ENCODE data around the gene STK11.

STK11 gene, protein sequence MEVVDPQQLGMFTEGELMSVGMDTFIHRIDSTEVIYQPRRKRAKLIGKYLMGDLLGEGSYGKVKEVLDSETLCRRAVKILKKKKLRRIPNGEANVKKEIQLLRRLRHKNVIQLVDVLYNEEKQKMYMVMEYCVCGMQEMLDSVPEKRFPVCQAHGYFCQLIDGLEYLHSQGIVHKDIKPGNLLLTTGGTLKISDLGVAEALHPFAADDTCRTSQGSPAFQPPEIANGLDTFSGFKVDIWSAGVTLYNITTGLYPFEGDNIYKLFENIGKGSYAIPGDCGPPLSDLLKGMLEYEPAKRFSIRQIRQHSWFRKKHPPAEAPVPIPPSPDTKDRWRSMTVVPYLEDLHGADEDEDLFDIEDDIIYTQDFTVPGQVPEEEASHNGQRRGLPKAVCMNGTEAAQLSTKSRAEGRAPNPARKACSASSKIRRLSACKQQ

DNA sequence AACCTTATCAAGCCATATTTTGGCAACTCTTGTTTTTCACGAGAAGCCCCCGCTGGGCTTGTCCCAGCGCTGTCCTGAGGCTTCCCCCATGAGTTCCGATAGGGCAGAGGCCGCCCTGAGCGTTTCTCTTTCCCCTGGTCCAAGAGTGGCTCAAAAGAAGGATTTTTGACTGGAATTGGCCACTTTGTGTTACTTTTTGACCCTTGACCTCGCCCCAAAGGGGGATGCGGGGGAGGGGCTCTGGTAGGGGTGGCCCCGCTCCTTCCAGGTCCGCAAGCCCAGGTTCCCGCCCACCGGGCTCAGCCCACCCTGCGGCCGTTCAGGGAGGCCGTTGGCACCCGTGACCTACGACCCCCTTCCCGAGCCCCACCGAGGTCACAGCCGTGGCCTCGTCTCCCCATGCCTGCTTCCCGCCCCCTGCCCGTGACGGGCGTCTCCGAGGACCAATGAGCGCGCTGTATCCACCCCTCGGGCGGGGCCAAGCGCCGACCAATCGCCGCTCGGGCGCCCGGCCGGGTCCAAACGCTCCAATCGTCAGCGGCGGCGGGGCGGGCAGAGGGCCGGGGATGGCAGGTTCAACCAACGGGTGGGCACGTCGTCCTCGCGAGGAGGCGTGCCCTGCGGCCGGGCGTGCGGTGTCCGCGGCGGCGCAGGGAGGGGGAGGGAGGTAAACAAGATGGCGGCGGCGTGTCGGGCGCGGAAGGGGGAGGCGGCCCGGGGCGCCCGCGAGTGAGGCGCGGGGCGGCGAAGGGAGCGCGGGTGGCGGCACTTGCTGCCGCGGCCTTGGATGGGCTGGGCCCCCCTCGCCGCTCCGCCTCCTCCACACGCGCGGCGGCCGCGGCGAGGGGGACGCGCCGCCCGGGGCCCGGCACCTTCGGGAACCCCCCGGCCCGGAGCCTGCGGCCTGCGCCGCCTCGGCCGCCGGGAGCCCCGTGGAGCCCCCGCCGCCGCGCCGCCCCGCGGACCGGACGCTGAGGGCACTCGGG lies at the start of gene STK11:
Gene STK11, plus strand, starts transcription at position 665 of the 986 bp plus-strand sequence. CDS start 1,136 bp downstream, outside the sequence.
- peak; percentile 83 for DNase-seq

DNA sequence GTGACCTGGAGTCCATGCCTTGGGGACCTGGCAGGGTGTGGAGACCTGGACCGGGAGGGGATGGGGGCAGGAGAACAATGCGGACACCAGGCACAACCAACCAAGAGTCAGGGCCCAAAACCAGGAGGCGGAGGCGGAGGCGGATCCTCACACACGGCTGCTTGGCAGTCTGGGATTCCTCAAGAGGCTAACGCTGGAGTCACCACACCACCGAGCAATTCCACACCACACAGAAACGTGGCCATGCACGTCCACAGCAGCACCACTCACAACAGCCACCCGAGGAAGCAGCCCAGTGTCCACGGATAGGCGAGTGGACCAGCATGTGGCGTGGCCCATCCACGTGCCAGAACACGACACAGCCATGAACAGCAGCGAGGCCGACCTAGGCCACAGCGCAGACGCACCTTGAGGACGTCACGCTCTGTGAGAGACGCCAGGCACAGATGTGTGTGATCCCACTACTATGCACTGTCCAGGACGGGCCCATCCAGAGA lies 49.2 kb upstream of the STK11 start:
- DNase-seq: no peak

DNA sequence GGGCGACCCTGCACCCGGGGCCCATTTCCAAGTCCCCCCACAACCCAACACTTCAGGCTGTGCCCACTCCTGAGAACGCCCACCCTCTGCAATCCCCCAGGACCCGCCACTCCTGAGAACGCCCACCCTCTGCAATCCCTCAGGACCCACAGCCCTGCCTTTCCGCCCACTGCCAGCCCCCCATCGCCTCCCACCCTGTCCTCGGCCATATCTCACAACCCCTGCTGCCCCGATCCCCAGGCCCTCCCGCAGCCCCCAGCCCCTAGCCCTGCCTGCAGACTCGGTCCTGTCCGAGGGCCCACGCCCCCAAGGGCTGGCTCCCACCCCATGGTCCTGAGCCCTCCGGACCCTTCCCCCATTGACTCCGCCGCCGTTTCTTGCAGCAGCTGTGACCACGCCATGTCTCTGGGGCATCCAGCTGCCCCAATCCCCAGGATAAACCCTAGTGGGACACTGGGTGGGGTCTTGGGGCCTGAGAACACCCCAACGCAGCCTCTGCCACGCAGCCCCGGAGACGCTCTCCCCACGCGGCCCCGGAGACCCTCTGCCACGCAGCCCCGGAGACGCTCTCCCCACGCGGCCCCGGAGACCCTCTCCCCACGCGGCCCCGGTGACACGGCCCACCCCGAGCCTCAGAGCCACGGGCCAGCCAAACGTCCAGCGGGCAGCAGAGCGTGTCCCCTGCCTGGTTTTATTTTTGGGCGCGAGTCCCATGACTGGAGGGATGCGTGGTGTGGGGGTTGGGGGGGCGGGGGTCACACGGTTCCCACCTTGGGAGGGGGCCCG lies 48.6 kb upstream of the STK11 start:
- DNase-seq: no peak

DNA sequence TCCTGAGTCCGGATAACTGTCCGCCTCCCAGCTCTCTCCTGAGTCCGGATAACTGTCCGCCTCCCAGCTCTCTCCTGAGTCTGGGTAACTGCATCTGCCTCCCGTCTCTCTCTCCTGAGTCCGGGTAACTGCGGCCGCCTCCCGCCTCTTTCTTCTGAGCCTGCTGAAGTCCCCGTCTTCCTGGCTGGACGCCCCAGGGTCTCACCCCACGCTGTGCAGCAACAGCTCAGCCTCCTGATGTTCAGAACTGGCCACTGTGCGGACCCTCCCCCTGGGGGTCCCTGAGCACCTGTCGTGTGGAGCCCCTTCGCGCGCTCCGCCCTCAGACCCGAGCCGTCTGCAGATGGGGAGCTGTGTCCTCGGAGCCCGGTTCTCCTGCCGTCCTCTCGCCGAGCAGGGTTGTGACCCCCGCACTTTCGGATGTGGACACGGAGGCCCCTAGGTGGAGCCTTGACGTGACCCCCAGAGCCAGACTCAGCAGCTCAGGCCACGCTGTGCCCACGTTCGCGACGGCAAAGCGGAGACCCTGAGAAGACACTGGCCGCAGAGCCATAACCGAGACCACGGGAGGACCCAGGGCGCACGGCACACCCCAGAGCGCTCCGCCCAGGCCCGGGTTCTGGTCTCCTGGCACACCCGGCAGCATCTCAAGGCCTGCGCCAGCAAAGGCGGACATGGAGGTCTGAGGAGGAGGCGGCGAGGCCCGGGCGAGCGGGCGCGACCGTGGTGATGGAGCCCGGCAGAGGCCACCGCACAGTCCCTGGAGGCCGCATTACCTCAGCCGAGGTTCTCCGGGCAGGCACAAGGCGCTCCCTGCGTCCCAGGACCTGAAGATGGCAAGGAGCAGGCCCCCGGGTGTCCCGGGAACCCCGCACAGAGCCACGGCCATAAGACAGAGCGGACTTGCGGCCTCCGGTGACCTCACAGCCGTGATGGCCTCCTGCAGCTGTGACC lies 47.4 kb upstream of the STK11 start:
- no peak for DNase-seq

DNA sequence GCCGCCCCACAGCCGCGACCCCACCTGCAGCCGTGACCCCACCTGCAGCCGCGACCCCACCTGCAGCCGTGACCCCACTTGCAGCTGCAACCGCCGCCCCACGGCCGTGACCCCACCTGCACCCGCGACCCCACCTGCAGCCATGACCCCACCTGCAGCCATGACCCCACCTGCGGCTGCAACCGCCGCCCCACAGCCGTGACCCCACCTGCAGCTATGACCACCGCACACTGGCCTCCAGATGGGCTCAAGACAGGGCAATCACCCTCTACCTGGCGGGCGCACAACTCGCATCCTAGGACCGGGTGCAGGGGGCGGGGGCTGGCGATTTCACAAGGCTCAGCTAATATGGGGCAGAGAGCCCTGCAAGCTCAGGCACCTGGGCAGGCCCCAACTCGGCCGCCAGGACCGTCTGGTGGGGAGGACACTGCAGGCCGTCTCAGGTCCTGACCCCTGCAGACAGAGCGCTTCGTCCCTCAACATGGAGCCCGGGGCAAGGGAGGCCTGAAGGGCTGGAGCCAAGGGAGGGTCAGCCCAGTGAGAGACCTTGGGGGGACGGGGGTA lies 46.6 kb upstream of the STK11 start:
- DNase-seq: no peak

DNA sequence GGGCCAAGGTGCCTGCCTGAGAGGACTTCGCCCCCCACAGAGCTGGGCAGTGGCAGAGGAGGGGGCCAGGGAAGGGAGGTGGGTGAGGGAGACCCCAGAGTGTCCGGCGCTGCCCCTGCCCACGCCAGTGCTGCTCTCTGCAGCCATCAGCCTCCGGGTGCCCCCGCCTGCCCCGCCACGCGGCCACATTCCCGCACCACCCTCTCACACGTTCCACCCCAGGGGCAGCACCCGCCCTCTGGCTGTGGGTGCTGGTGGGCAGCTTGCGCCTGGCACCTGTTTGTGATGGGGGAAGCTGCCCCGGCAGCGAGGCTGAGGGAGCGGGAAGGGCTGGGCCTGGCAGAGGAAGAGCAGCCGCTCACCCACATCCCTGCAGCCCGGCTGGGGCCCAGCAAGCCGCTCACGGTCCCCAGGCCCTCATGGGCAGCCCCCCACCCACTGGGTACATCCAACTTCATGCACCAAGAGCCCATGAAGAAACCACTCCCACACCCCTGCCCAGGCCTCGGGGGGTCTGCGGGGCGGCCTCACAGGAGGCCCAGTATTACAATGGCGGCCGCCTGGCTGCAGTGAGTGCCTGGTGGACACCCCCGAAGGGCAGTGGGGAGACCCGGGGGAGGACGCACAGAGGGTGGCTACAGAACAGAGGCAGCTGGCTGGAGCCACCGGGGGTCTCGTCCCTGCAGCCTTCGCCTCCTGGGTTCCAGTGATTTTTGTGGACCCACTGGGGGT lies 45.5 kb upstream of the STK11 start:
- no peak for DNase-seq

DNA sequence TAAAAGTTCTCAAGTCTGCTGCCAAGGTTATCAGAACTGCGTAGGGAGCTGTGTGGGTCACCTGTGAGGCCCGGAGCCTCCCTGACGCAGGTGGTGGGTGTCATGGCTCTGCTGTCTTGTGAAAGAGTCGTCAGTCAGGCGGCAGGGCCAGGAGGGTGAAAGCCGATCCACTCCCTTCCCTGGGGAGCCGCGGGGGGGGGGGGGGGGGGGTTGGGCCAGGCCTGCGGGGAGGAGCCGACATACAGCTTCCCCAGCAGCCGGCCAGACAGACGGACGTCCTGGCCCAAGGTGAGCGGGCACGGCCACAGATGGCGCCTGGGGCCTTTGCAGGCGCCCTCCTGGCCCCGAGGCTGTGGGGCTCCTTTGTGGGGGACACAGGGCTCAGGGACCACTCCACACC lies 43.9 kb upstream of the STK11 start:
- DNase-seq: no peak

DNA sequence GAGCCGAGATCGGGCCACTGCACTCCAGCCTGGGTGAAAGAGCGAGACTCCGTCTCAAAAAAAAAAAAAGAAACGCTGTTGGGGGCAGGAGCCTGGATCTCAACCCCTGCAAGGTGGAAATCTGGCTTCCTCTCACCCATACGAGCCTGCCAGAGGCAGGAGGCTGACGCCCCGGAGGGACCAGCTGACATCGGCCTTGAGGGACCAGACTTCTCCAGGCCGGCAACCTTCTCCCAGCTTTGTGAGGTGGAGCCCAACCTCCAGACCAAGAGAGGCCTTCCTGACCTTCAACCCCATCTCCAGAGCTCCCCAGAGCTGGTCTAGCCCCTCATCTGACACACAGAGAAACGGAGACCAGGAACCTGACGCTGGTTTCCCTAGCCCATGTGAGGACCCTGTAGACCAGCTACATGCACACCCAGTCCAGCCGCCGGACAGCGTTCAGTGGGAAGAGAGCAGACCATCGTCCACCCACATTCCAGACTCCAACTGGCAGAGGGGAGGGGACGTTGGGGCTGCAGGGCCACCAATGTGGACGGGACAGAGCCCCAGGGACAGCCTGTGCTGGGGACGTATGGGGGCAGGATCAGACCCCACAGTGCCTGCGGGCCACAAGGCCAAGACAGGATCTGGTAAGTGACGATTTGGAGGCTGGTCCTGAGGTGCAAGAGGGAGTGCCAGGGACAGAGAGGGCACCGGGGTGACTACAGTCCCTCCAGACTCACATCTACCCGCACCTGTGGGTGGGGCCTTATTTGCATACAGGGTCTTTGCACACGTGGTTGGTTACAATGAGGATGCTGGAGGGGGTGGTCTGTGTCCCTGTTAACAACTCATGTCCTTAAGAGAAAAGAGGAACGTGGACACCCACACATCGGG lies 42.9 kb upstream of the STK11 start:
- DNase-seq: no peak

DNA sequence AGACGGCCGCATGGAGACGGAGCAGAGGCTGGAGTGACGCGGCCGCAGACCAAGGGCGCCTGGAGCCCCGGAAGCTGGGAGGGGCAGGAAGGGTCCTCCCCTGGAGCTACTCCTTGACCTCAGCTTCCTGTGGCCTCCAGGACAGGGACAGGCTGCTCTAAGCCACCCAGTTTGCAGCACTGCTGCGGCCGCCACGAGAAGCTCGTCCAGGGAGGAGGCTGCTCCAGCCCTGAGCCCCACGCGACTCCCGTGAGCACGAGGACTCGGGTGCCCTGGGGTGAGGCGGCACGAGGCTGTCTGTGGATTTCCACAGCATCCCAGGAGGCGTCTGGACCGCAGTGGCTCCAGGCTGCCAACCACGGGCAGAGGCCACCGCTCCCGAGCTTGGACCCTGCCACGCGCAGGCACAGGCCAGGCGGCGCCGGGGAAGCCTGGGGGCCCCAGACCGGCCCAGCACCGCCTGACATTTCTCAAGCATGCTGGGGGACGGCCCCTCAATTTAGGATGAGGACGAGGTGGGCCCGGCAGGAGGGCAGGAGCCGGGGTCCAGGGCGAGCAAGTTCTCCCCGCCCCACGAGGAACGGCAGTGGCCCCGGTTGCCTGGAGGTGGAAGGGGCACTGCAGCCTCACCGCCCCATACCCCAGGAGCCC lies 42.2 kb upstream of the STK11 start:
- no peak for DNase-seq

DNA sequence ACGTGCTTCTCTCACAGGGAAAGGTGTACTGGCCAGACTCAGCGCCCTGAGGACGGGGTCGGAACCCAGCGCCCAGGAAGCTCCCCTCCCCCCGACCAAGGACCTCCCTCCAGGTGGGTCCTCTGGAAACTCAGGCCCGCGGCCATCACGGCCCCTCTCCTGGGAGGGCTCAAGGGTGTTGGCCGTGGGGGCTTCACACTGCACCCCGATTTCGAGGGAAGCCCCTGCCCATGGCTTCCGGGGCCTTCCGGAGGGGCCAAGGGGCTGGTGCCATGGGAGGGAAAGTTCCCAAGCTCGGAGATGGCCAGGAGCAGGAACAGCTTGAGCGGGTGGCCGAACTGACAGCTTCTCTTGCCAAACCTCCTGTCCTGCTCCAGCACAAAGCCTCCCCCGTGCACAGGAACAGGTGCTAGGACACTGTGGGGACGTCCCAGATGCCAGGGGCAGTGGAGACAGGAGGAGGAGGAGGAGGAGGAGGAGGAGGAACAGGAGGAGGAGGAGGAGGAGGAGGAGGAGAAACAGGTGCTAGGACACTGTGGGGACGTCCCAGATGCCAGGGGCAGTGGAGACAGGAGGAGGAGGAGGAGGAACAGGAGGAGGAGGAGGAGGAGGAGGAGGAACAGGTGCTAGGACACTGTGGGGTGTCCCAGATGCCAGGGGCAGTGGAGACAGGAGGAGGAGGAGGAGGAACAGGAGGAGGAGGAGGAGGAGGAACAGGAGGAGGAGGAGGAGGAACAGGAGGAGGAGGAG lies 41.5 kb upstream of the STK11 start:
- DNase-seq: no peak

DNA sequence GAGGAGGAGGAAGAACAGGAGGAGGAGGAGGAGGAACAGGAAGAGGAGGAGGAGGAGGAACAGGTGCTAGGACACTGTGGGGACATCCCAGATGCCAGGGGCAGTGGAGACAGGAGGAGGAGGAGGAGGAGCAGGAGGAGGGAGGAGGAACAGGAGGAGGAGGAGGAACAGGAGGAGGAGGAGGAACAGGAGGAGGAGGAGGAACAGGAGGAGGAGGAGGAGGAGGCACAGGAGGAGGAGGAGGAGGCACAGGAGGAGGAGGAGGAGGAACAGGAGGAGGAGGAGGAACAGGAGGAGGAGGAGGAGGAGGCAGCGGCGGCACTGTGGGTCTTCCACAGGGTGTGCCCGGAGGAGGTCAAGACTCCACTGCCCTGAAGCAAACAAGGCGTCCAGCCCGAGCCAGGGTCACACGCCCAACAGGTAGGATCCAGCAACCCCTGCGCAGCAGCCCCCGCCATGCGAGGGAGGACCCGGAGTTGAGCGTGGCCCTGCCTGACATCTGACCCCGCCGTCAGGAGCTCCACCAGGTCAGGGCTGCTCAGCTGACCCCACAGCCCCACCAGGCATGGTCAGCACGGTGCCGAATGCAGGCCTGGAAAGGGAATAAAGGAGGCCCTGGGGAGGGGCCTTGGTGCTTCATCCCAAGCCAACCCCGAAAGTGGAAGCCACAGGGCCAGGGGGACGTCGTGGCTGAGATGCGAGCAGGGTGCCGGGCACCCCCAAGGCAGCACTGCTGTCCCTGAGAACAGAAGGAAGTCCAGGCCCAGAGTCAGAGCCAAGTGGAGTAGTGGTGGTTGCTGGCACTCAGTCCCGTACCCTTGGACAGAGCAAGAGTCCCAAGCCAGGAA lies 40.7 kb upstream of the STK11 start:
- no peak for DNase-seq

DNA sequence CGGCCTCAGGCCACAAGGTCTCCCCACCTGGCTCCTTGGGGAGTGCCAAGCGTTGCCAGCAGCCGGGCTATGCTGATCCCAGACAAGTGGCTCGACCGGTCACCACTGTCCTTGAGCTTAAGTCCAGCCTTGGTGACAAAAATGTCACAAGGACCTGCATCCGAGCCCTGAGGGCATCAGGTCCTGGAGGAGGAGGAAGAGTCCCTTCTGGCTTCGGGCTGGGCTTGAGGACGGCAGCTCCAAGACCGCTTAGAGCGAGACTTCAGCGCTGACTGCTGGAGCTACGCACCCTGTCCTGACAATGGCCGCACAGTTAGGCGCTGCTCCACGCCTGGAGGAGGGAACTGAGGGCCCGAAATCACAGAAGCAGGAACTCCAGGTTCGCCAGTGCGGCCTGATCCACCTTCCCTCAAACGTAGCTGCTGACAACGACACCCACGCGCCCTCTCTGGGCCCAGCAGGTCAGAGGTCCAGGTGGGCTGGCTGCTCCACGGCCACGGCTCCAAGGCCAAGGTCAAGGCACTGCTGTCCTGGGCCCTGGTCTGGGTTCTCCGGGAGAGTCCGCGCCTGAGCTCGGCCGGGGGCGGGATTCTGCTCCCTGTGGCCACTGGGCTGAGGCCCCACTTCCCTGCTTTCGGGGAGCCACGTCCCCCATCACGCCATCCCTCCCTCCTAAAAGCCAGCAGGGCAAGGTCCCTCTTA lies 38.6 kb upstream of the STK11 start:
- DNase-seq: no peak

DNA sequence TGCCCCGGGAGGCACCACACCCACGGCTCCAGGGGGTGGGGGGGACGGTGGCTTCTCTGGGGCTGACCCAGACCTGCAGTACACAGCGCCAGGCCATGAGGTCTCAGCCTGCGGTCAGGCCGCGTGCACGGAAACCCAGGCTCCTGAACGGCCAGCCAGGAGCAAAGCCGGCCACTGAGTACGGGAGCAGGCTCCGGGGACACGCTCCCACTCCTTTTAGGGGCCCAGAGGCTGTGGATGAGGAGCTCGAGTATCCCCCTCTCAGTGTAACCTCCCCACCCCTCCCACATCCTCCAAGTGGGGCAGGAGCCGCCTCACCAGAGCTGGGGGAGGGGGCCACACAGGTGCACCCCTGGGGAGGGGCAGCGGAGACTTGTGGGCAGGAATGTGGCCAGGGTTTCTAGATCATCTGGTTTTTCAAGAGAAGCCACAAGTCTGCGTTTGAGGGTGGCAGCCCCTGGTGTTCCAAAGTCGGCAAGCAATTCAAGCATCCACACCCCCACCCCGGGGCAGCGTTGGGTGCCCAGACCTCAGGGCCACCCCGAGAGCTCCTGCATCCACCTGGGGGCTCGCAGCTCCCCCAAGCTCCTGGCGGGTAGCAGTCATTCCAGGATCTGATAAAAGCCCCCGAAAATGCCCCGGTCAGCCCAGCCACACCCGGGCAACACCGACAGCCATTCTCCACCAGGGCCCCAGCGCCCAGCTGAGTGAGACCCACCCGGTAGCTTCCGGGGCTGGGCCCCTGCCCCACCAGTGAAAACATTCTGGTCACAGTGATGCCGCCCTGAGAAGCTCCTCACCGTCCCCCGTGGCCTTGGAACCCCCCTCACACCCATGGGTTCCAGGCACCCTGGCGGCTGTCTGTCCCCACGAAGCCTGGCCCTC lies 37.6 kb upstream of the STK11 start:
- no peak for DNase-seq

DNA sequence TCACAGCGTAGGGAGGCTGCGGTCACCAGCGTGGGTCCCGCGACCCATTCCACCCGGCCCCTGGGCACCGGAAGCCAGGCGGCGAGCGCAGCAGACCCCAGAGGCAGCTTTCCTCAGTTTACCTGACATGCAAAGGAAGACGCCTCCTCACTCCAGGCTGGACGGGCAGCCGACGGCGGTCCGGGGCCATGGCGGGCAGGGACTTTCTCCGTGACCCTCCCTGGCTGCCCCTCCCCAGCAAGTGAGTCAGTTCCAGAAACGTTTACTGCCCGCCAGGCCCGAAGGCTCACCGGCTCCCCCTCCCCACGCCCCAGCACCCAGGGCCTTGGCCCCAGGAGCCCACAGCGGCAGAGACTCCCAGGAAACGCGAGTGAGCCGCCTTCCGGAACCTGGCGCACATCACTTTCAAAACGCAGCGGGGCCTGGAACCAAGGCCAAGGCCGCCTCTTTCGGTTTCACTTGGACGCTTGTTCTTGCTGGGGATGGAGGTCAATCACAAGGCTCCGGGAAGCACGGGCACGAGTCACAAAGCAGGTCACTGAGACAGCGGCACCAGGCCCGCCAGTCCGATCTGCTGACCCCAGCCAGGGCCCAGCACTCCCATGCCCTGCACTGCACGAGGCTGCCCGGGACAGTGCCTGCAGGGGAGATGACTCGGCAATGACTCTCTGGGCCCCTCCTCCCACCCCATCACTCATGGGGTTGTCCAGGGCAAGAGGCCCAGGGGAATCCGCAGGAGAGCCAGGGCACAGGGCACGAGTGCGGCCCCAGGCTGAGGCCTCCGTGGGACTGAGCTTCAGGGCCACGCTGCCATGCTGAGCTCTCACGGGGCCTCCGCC lies 36.8 kb upstream of the STK11 start:
- DNase-seq: peak; percentile 83
